ENCODE measurements around the gene WDR33.

DNA sequence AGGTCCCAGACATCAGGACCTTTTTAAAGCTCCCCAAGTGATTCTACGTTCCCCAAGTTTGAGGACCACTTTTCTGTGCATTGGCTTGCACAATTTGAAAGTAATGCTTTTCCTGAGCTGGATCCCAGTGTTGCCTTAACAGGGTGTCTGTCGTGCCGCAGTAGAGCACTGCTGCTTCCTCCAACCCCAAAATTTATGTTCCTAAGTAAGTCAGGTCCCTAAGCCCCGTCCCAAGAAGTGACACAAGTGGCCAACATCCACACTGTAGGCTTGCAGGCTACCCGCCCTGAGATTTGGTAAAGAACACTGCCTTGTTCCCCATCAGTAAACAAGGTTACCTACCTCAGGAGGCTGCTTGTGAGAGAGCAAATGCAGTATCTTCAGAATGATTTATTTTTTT lies 107.7 kb downstream of the WDR33 start:
- TF ChIP-seq, protein P1, sequence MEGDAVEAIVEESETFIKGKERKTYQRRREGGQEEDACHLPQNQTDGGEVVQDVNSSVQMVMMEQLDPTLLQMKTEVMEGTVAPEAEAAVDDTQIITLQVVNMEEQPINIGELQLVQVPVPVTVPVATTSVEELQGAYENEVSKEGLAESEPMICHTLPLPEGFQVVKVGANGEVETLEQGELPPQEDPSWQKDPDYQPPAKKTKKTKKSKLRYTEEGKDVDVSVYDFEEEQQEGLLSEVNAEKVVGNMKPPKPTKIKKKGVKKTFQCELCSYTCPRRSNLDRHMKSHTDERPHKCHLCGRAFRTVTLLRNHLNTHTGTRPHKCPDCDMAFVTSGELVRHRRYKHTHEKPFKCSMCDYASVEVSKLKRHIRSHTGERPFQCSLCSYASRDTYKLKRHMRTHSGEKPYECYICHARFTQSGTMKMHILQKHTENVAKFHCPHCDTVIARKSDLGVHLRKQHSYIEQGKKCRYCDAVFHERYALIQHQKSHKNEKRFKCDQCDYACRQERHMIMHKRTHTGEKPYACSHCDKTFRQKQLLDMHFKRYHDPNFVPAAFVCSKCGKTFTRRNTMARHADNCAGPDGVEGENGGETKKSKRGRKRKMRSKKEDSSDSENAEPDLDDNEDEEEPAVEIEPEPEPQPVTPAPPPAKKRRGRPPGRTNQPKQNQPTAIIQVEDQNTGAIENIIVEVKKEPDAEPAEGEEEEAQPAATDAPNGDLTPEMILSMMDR (IDR thresholded peaks at IDR 0.05) = no peak
- no peak for TF ChIP-seq POLR2A (IDR thresholded peaks at IDR 0.05)

Data from right lobe of liver (tissue), 4 donors.